Measurements from ENCODE around the gene RAD51B.
"Not testable (repeated sequence)": the region's sequence is repeated elsewhere in the genome, so short reads cannot be mapped to it uniquely, and the experiment has no call there.

RAD51B gene

DNA sequence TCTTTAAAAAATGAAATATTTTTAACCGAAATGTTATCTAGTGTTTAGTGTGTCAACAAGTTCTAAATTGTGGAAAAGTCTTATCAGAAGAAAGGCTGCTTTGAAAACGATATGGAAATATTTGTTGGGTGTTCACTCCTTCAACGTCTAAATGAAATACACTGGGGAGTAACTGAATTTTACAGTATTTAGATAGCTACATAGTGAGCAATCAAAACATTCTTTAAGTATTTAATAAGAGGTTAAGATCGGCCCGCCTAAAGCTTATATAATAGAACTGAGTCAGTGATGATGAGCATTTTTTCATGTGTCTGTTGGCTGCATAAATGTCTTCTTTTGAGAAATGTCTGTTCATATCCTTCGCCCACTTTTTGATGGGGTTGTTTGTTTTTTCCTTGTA is 228.3 kb downstream of the RAD51B start:
- H3K4me3 ChIP-seq (replicated peaks; ENCODE audit: low read depth, low read length) = no peak overlapping the region
- DNase-seq (ENCODE audit: extremely low read depth, insufficient read length) = no peak
- no peaks in the 10 kb centered on the region for H3K36me3 ChIP-seq (ENCODE audit: control insufficient read depth, insufficient read depth, low read length)
- H3K27me3 ChIP-seq (replicated peaks; ENCODE audit: control insufficient read depth, insufficient read depth, low read length) = no peaks in the 10 kb centered on the region
- TF ChIP-seq, protein P1, sequence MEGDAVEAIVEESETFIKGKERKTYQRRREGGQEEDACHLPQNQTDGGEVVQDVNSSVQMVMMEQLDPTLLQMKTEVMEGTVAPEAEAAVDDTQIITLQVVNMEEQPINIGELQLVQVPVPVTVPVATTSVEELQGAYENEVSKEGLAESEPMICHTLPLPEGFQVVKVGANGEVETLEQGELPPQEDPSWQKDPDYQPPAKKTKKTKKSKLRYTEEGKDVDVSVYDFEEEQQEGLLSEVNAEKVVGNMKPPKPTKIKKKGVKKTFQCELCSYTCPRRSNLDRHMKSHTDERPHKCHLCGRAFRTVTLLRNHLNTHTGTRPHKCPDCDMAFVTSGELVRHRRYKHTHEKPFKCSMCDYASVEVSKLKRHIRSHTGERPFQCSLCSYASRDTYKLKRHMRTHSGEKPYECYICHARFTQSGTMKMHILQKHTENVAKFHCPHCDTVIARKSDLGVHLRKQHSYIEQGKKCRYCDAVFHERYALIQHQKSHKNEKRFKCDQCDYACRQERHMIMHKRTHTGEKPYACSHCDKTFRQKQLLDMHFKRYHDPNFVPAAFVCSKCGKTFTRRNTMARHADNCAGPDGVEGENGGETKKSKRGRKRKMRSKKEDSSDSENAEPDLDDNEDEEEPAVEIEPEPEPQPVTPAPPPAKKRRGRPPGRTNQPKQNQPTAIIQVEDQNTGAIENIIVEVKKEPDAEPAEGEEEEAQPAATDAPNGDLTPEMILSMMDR (IDR thresholded peaks at IDR 0.05; ENCODE audit: insufficient read depth, low read length, poor library complexity, severe bottlenecking) = no peak

DNA sequence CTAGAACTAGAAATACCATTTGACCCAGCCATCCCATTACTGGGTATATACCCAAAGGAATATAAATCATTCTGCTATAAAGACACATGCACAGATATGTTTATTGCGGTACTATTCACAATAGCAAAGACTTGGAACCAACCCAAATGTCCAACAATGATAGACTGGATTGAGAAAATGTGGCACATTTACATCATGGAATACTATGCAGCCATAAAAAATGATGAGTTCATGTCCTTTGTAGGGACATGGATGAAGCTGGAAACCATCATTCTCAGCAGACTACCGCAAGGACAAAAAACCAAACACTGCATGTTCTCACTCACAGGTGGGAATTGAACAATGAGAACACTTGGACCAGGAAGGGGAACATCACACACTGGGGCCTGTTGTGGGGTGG is 229.2 kb downstream of the RAD51B start:
- H3K27me3 ChIP-seq (replicated peaks; ENCODE audit: control insufficient read depth, insufficient read depth, low read length); DNase-seq (ENCODE audit: extremely low read depth, insufficient read length); H3K36me3 ChIP-seq (ENCODE audit: control insufficient read depth, insufficient read depth, low read length); H3K4me3 ChIP-seq (replicated peaks; ENCODE audit: low read depth, low read length): not testable (repeated sequence)

GRCh38 chr14:68050177-68050576 is 230.6 kb downstream of the RAD51B start:
- Histone ChIP-seq H3K27me3 (replicated peaks; ENCODE audit: control insufficient read depth, insufficient read depth, low read length) (no peaks in the 10 kb centered on the region), H3K36me3 (ENCODE audit: control insufficient read depth, insufficient read depth, low read length) (no peaks in the 10 kb centered on the region), H3K4me3 (replicated peaks; ENCODE audit: low read depth, low read length) (no peak overlapping the region)
- DNase-seq (ENCODE audit: extremely low read depth, insufficient read length) = no peak
- TF ChIP-seq, protein P1 (IDR thresholded peaks at IDR 0.05; ENCODE audit: insufficient read depth, low read length, poor library complexity, severe bottlenecking) = no peak

DNA sequence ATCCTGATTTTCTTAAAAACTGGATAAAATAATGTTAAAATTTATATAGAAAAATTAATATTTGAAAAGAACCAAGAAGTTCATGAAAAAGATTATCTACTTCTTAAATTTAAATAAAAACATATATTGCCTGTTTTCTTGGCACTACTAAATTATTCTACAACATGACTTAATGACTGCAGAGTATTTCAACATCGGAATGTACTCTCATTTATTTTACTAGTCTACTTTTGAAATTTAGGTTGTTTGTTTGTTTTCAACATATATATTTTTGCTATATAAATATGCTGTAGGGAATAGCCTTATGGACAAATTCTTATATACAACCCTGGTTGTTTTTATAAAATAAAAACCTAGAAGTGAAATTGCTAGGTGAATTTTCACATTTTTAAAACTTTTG is 231.6 kb downstream of the RAD51B start:
- Histone ChIP-seq H3K4me3 (replicated peaks; ENCODE audit: low read depth, low read length) (no peak overlapping the region), H3K36me3 (ENCODE audit: control insufficient read depth, insufficient read depth, low read length) (no peaks in the 10 kb centered on the region), H3K27me3 (replicated peaks; ENCODE audit: control insufficient read depth, insufficient read depth, low read length) (no peaks in the 10 kb centered on the region)
- DNase-seq (ENCODE audit: extremely low read depth, insufficient read length) = no peak
- TF ChIP-seq, protein P1 (IDR thresholded peaks at IDR 0.05; ENCODE audit: insufficient read depth, low read length, poor library complexity, severe bottlenecking) = no peak

DNA sequence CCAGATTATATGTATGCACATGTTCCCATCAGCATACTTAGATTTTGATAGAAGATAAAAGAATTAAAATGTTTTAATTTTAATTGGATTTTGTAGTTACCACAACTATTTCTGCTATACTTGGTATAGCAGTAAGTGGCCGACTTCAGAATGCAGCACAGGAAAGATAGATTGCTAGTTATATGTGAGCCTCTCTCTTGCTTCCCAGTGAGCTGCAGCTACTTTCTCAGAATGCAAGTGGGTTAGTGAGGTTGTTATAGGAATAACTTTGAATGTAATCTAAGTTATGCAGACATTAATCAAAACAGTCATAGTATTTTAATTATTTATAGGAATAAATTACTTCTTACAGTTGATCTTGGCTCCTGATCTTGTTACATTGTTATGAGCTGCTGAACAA is 240.6 kb downstream of the RAD51B start:
- no peaks in the 10 kb centered on the region for H3K27me3 ChIP-seq (replicated peaks; ENCODE audit: control insufficient read depth, insufficient read depth, low read length)
- no peak overlapping the region for H3K4me3 ChIP-seq (replicated peaks; ENCODE audit: low read depth, low read length)
- TF ChIP-seq, protein P1 (IDR thresholded peaks at IDR 0.05; ENCODE audit: insufficient read depth, low read length, poor library complexity, severe bottlenecking) = no peak
- H3K36me3 ChIP-seq (ENCODE audit: control insufficient read depth, insufficient read depth, low read length) = no peaks in the 10 kb centered on the region
- DNase-seq (ENCODE audit: extremely low read depth, insufficient read length) = no peak

GRCh38 chr14:68062651-68063050 is 243.1 kb downstream of the RAD51B start:
- Histone ChIP-seq H3K4me3 (replicated peaks; ENCODE audit: low read depth, low read length) (no peak overlapping the region), H3K27me3 (replicated peaks; ENCODE audit: control insufficient read depth, insufficient read depth, low read length) (no peaks in the 10 kb centered on the region), H3K36me3 (ENCODE audit: control insufficient read depth, insufficient read depth, low read length) (no peaks in the 10 kb centered on the region)
- TF ChIP-seq, protein P1 (IDR thresholded peaks at IDR 0.05; ENCODE audit: insufficient read depth, low read length, poor library complexity, severe bottlenecking) = no peak
- DNase-seq (ENCODE audit: extremely low read depth, insufficient read length) = no peak
